MM.1S (cell line): ENCODE data around the gene ITPRIP.

Experiments
- EZH2 ChIP-seq: fragments of 300-600 bp; sonication (generic); optimal IDR thresholded peaks from 2 replicates; pipeline ENCODE3; 2017; ENCODE audit warnings: low read depth, mild to moderate bottlenecking, antibody characterized with exemption, low read length, mixed read lengths
- TF ChIP-seq, protein P1 (sequence below): fragments of 300-600 bp; sonication (generic); IDR thresholded peaks from 2 replicates; pipeline ENCODE4 v1.5.1; 2016; ENCODE audit warnings: antibody characterized with exemption, low read length, mixed read lengths

- TF ChIP-seq, protein P1, sequence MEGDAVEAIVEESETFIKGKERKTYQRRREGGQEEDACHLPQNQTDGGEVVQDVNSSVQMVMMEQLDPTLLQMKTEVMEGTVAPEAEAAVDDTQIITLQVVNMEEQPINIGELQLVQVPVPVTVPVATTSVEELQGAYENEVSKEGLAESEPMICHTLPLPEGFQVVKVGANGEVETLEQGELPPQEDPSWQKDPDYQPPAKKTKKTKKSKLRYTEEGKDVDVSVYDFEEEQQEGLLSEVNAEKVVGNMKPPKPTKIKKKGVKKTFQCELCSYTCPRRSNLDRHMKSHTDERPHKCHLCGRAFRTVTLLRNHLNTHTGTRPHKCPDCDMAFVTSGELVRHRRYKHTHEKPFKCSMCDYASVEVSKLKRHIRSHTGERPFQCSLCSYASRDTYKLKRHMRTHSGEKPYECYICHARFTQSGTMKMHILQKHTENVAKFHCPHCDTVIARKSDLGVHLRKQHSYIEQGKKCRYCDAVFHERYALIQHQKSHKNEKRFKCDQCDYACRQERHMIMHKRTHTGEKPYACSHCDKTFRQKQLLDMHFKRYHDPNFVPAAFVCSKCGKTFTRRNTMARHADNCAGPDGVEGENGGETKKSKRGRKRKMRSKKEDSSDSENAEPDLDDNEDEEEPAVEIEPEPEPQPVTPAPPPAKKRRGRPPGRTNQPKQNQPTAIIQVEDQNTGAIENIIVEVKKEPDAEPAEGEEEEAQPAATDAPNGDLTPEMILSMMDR: no peak
- TF ChIP-seq EZH2: no peak
Observed at GRCh38 chr10:104340641-104341040, 2.4 kb upstream of the ITPRIP start.
